Activated CD8-positive, alpha-beta T cell treated with anti-CD3 and anti-CD28 coated beads for 36 hours (primary cell): ENCODE measurements around the gene PCDHA10. TPM values are rescaled to one million over a fixed set of nuclear protein-coding genes. Genes with fewer than 3 reads are reported as not detected.

ENCODE experiments used
- total RNA-seq, 2 experiments: library from RNA; stranded (reverse); gene quantifications; one replicate each; pipeline ENCODE4 v1.2.3, GENCODE V29; 2021

PCDHA10 gene
- total RNA-seq, 2 experiments from 2014 or later = not detected

Other genes with a start within 250 kb of the PCDHA10 start
- gene CD14, start 222.7 kb upstream of the PCDHA10 start, total RNA-seq = under 1 TPM; 0.36 to 0.41 TPM
- 10 to 100 TPM; 31.7 to 33.2 TPM for gene TMCO6, start 216.4 kb upstream of the PCDHA10 start, total RNA-seq
- gene NDUFA2, start 208.3 kb upstream of the PCDHA10 start, total RNA-seq = 10 to 100 TPM; 63.1 to 64.5 TPM
- 10 to 100 TPM; 84.3 to 84.5 TPM for gene IK, start 208.1 kb upstream of the PCDHA10 start, total RNA-seq
- gene WDR55, start 191.0 kb upstream of the PCDHA10 start, total RNA-seq = 10 to 100 TPM; 30.1 to 31.8 TPM
- 1 to 10 TPM; 2.9 to 3.2 TPM for gene DND1, start 182.3 kb upstream of the PCDHA10 start, total RNA-seq
- gene HARS1, start 164.5 kb upstream of the PCDHA10 start, total RNA-seq = 10 to 100 TPM; 84.5 to 84.9 TPM
- gene HARS2, start 164.4 kb upstream of the PCDHA10 start, total RNA-seq = 10 to 100 TPM; 26.1 TPM
- 10 to 100 TPM; 47.6 to 50.1 TPM for gene ZMAT2, start 155.4 kb upstream of the PCDHA10 start, total RNA-seq
- gene PCDHA1, start 69.8 kb upstream of the PCDHA10 start, total RNA-seq = not detected
- not detected for gene PCDHA2, start 61.0 kb upstream of the PCDHA10 start, total RNA-seq
- gene PCDHA3, start 54.8 kb upstream of the PCDHA10 start, total RNA-seq = not detected
- not detected for gene PCDHA4, start 48.8 kb upstream of the PCDHA10 start, total RNA-seq
- gene PCDHA5, start 34.3 kb upstream of the PCDHA10 start, total RNA-seq = not detected
- not detected for gene PCDHA6, start 27.9 kb upstream of the PCDHA10 start, total RNA-seq
- gene PCDHA7, start 21.6 kb upstream of the PCDHA10 start, total RNA-seq = not detected
- gene PCDHA8, start 14.7 kb upstream of the PCDHA10 start, total RNA-seq = not detected
- not detected for gene PCDHA9, start 7.5 kb upstream of the PCDHA10 start, total RNA-seq
- not detected for gene PCDHA11, start 13.1 kb downstream of the PCDHA10 start, total RNA-seq
- not detected for gene PCDHA12, start 19.4 kb downstream of the PCDHA10 start, total RNA-seq
- not detected for gene PCDHA13, start 26.2 kb downstream of the PCDHA10 start, total RNA-seq
- not detected for gene PCDHAC1, start 70.4 kb downstream of the PCDHA10 start, total RNA-seq
- gene PCDHAC2, start 110.6 kb downstream of the PCDHA10 start, total RNA-seq = not detected
- gene PCDHB1, start 195.5 kb downstream of the PCDHA10 start, total RNA-seq = not detected
- gene PCDHB2, start 238.7 kb downstream of the PCDHA10 start, total RNA-seq = not detected
- not detected for gene PCDHB3, start 244.6 kb downstream of the PCDHA10 start, total RNA-seq